ENCODE data around the gene CCDC13.

DNA sequence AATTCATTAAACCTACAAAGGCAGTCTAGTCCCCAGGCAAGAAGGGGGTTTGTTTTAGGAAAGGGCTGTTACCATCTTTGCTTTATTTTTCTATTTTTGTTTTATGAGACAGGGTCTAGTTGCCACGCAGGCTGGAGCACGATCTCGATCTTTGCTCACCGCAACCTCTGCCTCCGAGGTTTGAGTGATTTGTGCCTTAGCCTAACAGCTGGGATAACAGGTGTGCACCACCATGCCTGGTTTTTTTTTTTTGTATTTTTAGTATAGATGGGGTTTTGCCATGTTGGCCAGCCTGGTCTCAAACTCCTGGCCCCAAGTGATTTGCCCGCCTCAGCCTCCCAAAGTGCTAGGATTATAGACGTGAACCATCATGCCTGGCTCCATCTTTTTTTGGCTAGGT is 26.3 kb upstream of the CCDC13 start:
- no peak for TF ChIP-seq BHLHE40 (IDR thresholded peaks at IDR 0.05; ENCODE audit: borderline replicate concordance)
- TF ChIP-seq FOXA1 (IDR thresholded peaks at IDR 0.05): no peak
- no peak for TF ChIP-seq TARDBP (IDR thresholded peaks at IDR 0.05)
- TF ChIP-seq HDGF (IDR thresholded peaks at IDR 0.05; ENCODE audit: borderline replicate concordance): no peak
- no peak for TF ChIP-seq SP1 (IDR thresholded peaks at IDR 0.05)
- no peak for TF ChIP-seq SUZ12 (IDR thresholded peaks at IDR 0.05)
- no peak for TF ChIP-seq CTBP1 (IDR thresholded peaks at IDR 0.05; ENCODE audit: borderline replicate concordance)
- TF ChIP-seq ARNT (IDR thresholded peaks at IDR 0.05): no peak
- no peak for TF ChIP-seq LEF1 (IDR thresholded peaks at IDR 0.05; ENCODE audit: borderline replicate concordance)
